Peyer's patch (tissue), 4 donors: ENCODE data around the gene GPR75.

Experiments used
- CTCF ChIP-seq, 6 experiments: fragments of 450-650 bp in 4 of 6; fragments of 200-600 bp in 2 of 6; sonication (generic) in 1 of 6; IDR thresholded peaks; one replicate each; pipeline ENCODE4 v1.5.1; 2017 to 2019; ENCODE audit warnings: antibody characterized with exemption in 6 of 6, mild to moderate bottlenecking in 3 of 6, moderate library complexity in 1 of 6
- POLR2A ChIP-seq, 2 donors: fragments of 450-650 bp; IDR thresholded peaks; one replicate each; pipeline ENCODE4 v1.5.1; 2017; ENCODE audit warnings: antibody characterized with exemption in 2 of 2, mild to moderate bottlenecking in 2 of 2, moderate library complexity in 2 of 2

- TF ChIP-seq CTCF (IDR thresholded peaks at IDR 0.05) (no peak), POLR2A (IDR thresholded peaks at IDR 0.05) (no peak)
Measured at GRCh38 chr2:53813151-53813550, 46.6 kb downstream of the GPR75 start.
